HL-60 (cell line): Measurements from ENCODE around the gene MCF2L2.

Experiments used
- GABPA ChIP-seq: IDR thresholded peaks from 2 replicates; pipeline ENCODE4 v1.6.1; 2012; ENCODE audit warnings: low read depth
- POLR2AphosphoS5 ChIP-seq: IDR thresholded peaks from 2 replicates; pipeline ENCODE4 v1.6.1; 2012; ENCODE audit warnings: low read depth
- SPI1 ChIP-seq: IDR thresholded peaks from 2 replicates; pipeline ENCODE4 v1.6.1; 2012; ENCODE audit warnings: low read depth, mild to moderate bottlenecking, borderline replicate concordance
- TF ChIP-seq, protein P1 (sequence below): IDR thresholded peaks from one replicate; pipeline ENCODE4 v1.5.1; 2011; ENCODE audit warnings: low read length, control low read depth, inconsistent platforms; ENCODE audit not compliant: insufficient read depth
- TF ChIP-seq, protein P2 (sequence below): IDR thresholded peaks from 2 replicates; pipeline ENCODE4 v1.6.1; 2012; ENCODE audit warnings: low read depth; ENCODE audit not compliant: insufficient replicate concordance

- TF ChIP-seq, protein P1, sequence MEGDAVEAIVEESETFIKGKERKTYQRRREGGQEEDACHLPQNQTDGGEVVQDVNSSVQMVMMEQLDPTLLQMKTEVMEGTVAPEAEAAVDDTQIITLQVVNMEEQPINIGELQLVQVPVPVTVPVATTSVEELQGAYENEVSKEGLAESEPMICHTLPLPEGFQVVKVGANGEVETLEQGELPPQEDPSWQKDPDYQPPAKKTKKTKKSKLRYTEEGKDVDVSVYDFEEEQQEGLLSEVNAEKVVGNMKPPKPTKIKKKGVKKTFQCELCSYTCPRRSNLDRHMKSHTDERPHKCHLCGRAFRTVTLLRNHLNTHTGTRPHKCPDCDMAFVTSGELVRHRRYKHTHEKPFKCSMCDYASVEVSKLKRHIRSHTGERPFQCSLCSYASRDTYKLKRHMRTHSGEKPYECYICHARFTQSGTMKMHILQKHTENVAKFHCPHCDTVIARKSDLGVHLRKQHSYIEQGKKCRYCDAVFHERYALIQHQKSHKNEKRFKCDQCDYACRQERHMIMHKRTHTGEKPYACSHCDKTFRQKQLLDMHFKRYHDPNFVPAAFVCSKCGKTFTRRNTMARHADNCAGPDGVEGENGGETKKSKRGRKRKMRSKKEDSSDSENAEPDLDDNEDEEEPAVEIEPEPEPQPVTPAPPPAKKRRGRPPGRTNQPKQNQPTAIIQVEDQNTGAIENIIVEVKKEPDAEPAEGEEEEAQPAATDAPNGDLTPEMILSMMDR, result no peak
- TF ChIP-seq POLR2AphosphoS5, result no peak
- no peak for TF ChIP-seq GABPA
- TF ChIP-seq, protein P2, sequence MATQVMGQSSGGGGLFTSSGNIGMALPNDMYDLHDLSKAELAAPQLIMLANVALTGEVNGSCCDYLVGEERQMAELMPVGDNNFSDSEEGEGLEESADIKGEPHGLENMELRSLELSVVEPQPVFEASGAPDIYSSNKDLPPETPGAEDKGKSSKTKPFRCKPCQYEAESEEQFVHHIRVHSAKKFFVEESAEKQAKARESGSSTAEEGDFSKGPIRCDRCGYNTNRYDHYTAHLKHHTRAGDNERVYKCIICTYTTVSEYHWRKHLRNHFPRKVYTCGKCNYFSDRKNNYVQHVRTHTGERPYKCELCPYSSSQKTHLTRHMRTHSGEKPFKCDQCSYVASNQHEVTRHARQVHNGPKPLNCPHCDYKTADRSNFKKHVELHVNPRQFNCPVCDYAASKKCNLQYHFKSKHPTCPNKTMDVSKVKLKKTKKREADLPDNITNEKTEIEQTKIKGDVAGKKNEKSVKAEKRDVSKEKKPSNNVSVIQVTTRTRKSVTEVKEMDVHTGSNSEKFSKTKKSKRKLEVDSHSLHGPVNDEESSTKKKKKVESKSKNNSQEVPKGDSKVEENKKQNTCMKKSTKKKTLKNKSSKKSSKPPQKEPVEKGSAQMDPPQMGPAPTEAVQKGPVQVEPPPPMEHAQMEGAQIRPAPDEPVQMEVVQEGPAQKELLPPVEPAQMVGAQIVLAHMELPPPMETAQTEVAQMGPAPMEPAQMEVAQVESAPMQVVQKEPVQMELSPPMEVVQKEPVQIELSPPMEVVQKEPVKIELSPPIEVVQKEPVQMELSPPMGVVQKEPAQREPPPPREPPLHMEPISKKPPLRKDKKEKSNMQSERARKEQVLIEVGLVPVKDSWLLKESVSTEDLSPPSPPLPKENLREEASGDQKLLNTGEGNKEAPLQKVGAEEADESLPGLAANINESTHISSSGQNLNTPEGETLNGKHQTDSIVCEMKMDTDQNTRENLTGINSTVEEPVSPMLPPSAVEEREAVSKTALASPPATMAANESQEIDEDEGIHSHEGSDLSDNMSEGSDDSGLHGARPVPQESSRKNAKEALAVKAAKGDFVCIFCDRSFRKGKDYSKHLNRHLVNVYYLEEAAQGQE, result no peak
- TF ChIP-seq SPI1, result no peak
These were observed 136.9 kb downstream of the MCF2L2 start for GRCh38 chr3:183291497-183292031.
